ENCODE data around the gene CNOT11.

Gene CNOT11

DNA sequence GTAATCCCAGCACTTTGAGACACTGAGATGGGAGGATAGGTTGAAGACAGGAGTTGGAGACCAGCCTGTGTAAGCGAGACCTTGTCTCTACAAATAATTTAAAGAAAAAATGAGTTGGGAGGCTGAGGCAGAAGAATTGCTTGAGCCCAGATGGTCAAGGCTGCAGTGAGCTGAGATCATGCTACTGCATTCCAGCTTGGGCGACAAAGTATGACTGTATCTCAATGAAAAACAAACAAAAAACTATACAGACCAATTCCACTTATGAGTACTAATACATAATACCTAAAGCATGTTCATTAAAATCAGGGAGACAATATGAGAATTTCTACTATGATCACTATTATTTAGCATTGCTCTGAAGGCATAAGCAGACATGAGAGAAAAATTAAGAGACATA lies 43.2 kb downstream of the CNOT11 start:
- no peak for DNase-seq (ENCODE audit: low spot score)
- in situ Hi-C loops (cut with MboI; ENCODE audit: low pct_unique_long_range_greater_than_20kb, low sequenced_read_pairs, unreplicated experiment), result no loop called here
- TF ChIP-seq, protein P1, sequence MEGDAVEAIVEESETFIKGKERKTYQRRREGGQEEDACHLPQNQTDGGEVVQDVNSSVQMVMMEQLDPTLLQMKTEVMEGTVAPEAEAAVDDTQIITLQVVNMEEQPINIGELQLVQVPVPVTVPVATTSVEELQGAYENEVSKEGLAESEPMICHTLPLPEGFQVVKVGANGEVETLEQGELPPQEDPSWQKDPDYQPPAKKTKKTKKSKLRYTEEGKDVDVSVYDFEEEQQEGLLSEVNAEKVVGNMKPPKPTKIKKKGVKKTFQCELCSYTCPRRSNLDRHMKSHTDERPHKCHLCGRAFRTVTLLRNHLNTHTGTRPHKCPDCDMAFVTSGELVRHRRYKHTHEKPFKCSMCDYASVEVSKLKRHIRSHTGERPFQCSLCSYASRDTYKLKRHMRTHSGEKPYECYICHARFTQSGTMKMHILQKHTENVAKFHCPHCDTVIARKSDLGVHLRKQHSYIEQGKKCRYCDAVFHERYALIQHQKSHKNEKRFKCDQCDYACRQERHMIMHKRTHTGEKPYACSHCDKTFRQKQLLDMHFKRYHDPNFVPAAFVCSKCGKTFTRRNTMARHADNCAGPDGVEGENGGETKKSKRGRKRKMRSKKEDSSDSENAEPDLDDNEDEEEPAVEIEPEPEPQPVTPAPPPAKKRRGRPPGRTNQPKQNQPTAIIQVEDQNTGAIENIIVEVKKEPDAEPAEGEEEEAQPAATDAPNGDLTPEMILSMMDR (IDR thresholded peaks at IDR 0.05; ENCODE audit: extremely low read depth, insufficient read depth, missing control alignments), result no peak

DNA sequence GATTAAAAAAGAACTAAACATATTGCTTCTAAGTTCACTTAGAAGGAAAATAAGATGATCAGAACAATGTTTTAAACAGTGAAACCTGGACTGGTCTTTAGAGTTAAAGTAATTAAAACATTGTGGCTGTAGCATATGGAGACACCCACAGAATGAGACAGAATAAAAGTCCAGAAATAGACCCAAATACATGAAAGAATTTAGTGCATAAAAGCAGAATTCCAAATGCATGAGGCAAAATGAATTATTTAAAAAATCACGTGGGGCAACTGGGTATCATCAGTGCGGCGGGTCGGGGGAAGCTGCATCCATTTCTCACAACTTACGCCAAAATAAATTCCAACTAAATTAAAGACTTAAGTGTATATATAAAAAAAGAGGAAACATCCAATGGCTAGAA lies 43.7 kb downstream of the CNOT11 start:
- in situ Hi-C loops (cut with MboI; ENCODE audit: low pct_unique_long_range_greater_than_20kb, low sequenced_read_pairs, unreplicated experiment), result no loop called here
- TF ChIP-seq, protein P1 (IDR thresholded peaks at IDR 0.05; ENCODE audit: extremely low read depth, insufficient read depth, missing control alignments), result no peak
- no peak for DNase-seq (ENCODE audit: low spot score)

DNA sequence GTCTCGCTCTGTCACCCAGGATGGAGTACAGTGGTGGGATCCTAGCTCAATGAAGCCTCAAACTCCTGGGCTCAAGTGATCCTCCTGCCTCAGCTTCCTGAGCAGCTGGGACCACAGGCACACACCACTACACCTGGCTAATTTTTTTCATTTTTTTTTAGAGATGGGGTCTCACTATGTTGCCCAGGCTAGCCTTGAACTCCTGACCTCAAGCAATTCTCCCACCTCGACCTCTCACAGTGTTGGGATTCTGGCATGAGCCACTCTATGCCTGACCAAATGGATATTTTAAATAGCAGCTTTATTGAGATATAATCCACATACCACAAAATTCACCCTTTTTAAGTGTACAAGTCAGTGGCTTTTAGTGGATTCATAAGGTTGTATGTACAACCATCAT lies 44.7 kb downstream of the CNOT11 start:
- in situ Hi-C loops (cut with MboI; ENCODE audit: low pct_unique_long_range_greater_than_20kb, low sequenced_read_pairs, unreplicated experiment), result no loop called here
- no peak for DNase-seq (ENCODE audit: low spot score)
- TF ChIP-seq, protein P1 (IDR thresholded peaks at IDR 0.05; ENCODE audit: extremely low read depth, insufficient read depth, missing control alignments), result no peak

DNA sequence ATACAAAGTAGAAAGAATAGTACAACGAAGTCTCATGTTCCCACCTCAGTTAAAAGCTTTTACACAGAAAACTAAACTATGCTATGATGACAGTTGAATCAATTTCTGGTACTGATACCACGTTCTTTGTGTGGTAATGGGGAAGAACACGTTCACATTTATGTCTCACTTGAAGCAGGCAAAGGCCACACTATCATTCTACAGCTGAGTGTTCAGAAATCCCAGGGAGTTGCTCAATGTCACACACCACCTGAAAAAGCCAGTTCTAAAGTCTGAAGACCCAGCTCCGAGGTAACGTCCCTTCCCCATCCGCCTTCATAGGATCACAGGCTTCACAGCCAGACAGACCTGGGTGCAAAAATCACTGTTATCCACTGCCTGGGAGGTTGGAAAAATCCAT lies 46.9 kb downstream of the CNOT11 start:
- TF ChIP-seq, protein P1 (IDR thresholded peaks at IDR 0.05; ENCODE audit: extremely low read depth, insufficient read depth, missing control alignments), result no peak
- no peak for DNase-seq (ENCODE audit: low spot score)
- in situ Hi-C loops (cut with MboI; ENCODE audit: low pct_unique_long_range_greater_than_20kb, low sequenced_read_pairs, unreplicated experiment), result no loop called here

DNA sequence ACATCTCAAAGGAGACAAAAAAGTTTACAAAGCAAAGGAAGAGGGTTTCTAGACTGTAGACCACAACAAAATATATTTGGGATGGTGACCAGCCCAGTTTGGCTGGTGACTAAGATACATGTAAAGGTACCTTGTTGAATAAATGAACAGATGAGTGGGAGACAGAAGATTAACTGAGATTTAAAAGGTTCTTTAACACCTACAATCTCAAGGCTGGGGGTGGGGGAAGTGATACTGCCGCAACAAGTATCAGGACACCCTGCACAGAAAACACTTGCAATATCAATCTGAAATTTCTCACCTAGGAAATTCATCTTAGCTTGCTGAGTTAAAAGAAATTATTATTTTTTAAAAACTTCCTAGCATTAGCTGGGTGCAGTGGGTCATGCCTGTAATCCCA lies 47.5 kb downstream of the CNOT11 start:
- DNase-seq (ENCODE audit: low spot score), result no peak
- in situ Hi-C loops (cut with MboI; ENCODE audit: low pct_unique_long_range_greater_than_20kb, low sequenced_read_pairs, unreplicated experiment), result no loop called here
- TF ChIP-seq, protein P1 (IDR thresholded peaks at IDR 0.05; ENCODE audit: extremely low read depth, insufficient read depth, missing control alignments), result no peak

DNA sequence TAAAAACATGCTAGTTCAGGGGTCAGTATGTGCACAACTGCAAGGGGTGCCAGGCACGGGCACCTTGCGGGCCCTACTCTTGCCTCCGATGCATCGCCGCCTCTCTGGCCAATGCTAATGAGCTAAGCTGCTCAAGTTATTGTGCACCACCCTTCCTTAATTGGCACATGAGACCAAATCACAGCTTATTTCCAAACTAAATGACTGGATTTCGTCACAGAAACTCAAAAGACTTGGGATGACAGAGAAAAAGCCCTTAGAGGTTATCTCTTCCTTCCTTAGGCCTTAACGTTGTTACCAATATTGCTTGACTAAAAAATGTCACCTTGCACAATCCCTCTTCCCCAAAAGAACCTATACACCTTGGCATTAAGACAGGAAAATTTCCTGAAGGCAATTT lies 48.1 kb downstream of the CNOT11 start:
- in situ Hi-C loops (cut with MboI; ENCODE audit: low pct_unique_long_range_greater_than_20kb, low sequenced_read_pairs, unreplicated experiment), result no loop called here
- no peak for DNase-seq (ENCODE audit: low spot score)
- TF ChIP-seq, protein P1 (IDR thresholded peaks at IDR 0.05; ENCODE audit: extremely low read depth, insufficient read depth, missing control alignments), result no peak

DNA sequence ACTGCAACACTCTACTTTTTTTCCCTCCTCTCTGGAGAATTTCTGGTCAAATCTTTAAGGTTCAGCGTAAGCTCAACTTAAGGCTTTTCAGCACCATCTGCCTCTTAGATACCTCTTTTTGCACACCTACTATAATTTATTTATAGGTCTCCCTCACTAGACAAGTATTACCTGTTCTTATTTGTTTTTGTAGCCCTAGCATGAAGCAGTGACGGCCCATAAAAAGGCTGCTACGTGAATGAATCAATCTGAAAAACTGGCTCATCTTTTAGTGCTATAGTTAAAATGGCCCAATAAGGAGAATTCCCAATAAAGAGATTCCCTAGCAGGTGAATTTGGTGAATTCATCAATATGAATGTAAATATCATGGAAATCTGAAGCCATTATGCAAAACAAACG lies 49.3 kb downstream of the CNOT11 start:
- in situ Hi-C loops (cut with MboI; ENCODE audit: low pct_unique_long_range_greater_than_20kb, low sequenced_read_pairs, unreplicated experiment), result no loop called here
- DNase-seq (ENCODE audit: low spot score), result no peak
- TF ChIP-seq, protein P1 (IDR thresholded peaks at IDR 0.05; ENCODE audit: extremely low read depth, insufficient read depth, missing control alignments), result no peak

Data from GM13977 (cell line).